GM19397 (cell line): Measurements from ENCODE around the gene ABCA10.
"Not testable (repeated sequence)": the region's sequence is repeated elsewhere in the genome, so short reads cannot be mapped to it uniquely, and the experiment has no call there.

Experiments used
- ATAC-seq: cut with Tn5 transposase; IDR thresholded peaks from one replicate; pipeline ENCODE4 v1.9.1; 2021; ENCODE audit warnings: mild to moderate bottlenecking, moderate library complexity; ENCODE audit not compliant: unreplicated experiment

Gene ABCA10

GRCh38 chr17:69168642-69169041 lies 60.0 kb downstream of the ABCA10 start:
- ATAC-seq: not testable (repeated sequence)

- no peak for ATAC-seq
Measured at GRCh38 chr17:69166957-69167356, 61.7 kb downstream of the ABCA10 start.

- no peak for ATAC-seq
Measured at GRCh38 chr17:69164206-69164605, 64.4 kb downstream of the ABCA10 start.

GRCh38 chr17:69159418-69159817 lies 69.2 kb downstream of the ABCA10 start:
- no peak for ATAC-seq

- no peak for ATAC-seq
Measured at GRCh38 chr17:69154267-69154666, 74.4 kb downstream of the ABCA10 start.

- ATAC-seq: no peak
Measured at GRCh38 chr17:69150333-69150732, 78.3 kb downstream of the ABCA10 start.

GRCh38 chr17:69147460-69147859 lies 81.2 kb downstream of the ABCA10 start:
- ATAC-seq: no peak

GRCh38 chr17:69144331-69145255 lies 84.0 kb downstream of the ABCA10 start:
- ATAC-seq: no peak

- no peak for ATAC-seq
Measured at GRCh38 chr17:69143683-69144231, 84.9 kb downstream of the ABCA10 start.

GRCh38 chr17:69143151-69143550 lies 85.5 kb downstream of the ABCA10 start:
- no peak for ATAC-seq

- ATAC-seq: no peak
Measured at GRCh38 chr17:69142175-69142802, 86.3 kb downstream of the ABCA10 start.

- ATAC-seq: no peak
Measured at GRCh38 chr17:69141431-69142174, 87.0 kb downstream of the ABCA10 start, which contains the start of gene ABCA6. Gene ABCA6, minus strand, starts transcription at chr17:69141895. Its CDS starts 1,192 bp downstream, at chr17:69140703.

- no peak for ATAC-seq
Measured at GRCh38 chr17:69134112-69134511, 94.5 kb downstream of the ABCA10 start.

GRCh38 chr17:69130627-69131296 lies 97.9 kb downstream of the ABCA10 start:
- ATAC-seq: no peak

GRCh38 chr17:69123626-69124025 lies 105.0 kb downstream of the ABCA10 start:
- ATAC-seq: no peak

GRCh38 chr17:69122065-69122464 lies 106.6 kb downstream of the ABCA10 start:
- no peak for ATAC-seq

GRCh38 chr17:69117855-69118784 lies 110.5 kb downstream of the ABCA10 start:
- ATAC-seq: no peak

GRCh38 chr17:69111794-69112193 lies 116.8 kb downstream of the ABCA10 start:
- no peak for ATAC-seq
